Measurements from ENCODE around the gene MTIF3. TPM values are rescaled to one million over a fixed set of nuclear protein-coding genes. Genes with fewer than 3 reads are reported as not detected.

MTIF3 gene
- total RNA-seq, 1 experiment from 2014 or later, result 40.9 TPM

DNA sequence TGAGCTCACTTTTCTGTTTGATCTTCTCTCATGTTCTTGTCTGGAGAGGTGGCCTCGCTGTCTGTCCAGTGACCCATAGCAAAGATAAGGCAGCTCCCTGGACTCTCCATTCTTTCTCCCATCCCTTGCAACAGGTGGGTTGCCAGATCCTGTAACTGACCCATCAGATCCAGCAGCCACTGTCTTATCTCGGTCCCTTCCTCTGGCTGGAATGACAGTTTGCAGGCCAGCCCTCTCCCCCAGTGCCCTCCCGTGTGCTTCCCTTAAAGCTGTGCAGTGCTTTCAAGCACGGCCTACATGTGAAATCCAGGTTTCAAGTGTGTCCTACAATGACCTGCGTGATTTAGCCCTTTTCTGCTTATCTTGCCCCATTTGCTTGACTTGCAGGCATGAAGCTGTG lies 22.2 kb downstream of the MTIF3 start:
- intact Hi-C loops (cut with micrococcal nuclease), result no loop called here
- no peaks in the 10 kb centered on the region for H3K9me3 Mint-ChIP-seq (ENCODE audit: unreplicated experiment)
- H3K27ac Mint-ChIP-seq (ENCODE audit: low read depth, unreplicated experiment), result peak overlapping the region; percentile 57
- DNase-seq (ENCODE audit: unreplicated experiment), result no peak
- H3K4me3 Mint-ChIP-seq (ENCODE audit: unreplicated experiment), result no peak overlapping the region
- no TSS peak for BruUV-seq (replicated peaks)
- CTCF ChIA-PET, result interaction anchor here (0.8 to 2.0 kb wide), 4 partner anchors 49 to 398 kb away, joined by 3 to 11 read pairs (median 3); no protein-coding TSS in a partner anchor
- POLR2A ChIA-PET, result interaction anchor here (0.9 to 7.2 kb wide), 6 partner anchors 16 to 398 kb away, joined by 4 to 220 read pairs (median 16); partner anchors contain the start of genes LNX2, MTIF3 and POLR1D
- H3K4me1 Mint-ChIP-seq (ENCODE audit: insufficient read depth, unreplicated experiment), result peaks cover 29% of the 10 kb centered on the region
- H3K27me3 Mint-ChIP-seq (ENCODE audit: insufficient read depth, unreplicated experiment), result no peaks in the 10 kb centered on the region
- TF ChIP-seq, protein P1, sequence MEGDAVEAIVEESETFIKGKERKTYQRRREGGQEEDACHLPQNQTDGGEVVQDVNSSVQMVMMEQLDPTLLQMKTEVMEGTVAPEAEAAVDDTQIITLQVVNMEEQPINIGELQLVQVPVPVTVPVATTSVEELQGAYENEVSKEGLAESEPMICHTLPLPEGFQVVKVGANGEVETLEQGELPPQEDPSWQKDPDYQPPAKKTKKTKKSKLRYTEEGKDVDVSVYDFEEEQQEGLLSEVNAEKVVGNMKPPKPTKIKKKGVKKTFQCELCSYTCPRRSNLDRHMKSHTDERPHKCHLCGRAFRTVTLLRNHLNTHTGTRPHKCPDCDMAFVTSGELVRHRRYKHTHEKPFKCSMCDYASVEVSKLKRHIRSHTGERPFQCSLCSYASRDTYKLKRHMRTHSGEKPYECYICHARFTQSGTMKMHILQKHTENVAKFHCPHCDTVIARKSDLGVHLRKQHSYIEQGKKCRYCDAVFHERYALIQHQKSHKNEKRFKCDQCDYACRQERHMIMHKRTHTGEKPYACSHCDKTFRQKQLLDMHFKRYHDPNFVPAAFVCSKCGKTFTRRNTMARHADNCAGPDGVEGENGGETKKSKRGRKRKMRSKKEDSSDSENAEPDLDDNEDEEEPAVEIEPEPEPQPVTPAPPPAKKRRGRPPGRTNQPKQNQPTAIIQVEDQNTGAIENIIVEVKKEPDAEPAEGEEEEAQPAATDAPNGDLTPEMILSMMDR (IDR thresholded peaks at IDR 0.05; ENCODE audit: unreplicated experiment), result no peak
- H3K36me3 Mint-ChIP-seq (ENCODE audit: insufficient read depth, unreplicated experiment), result peaks cover 60% of the 10 kb centered on the region

DNA sequence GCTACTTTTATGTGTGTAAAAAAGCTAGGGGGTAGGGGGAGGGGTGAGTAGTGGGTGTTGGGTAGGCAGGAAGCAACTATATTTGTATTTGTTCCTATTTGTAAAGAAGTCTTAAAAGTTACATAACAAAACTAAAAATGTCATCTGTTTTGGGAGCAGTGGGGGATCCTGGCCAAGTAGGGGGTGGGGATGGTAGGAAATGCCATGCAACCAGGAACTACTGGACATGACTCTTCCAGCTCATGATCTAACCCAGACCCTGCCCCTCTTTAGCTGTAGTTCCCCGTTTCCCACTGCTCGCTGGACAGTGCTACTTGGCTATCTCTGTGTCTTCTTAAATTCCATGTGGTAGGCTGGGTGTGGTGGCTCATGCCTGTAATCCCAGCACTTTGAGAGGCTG lies 22.7 kb downstream of the MTIF3 start:
- Mint-ChIP-seq H3K27ac (ENCODE audit: low read depth, unreplicated experiment) (peak overlapping the region; percentile 57), H3K4me1 (ENCODE audit: insufficient read depth, unreplicated experiment) (peaks cover 29% of the 10 kb centered on the region), H3K9me3 (ENCODE audit: unreplicated experiment) (no peaks in the 10 kb centered on the region), H3K36me3 (ENCODE audit: insufficient read depth, unreplicated experiment) (peaks cover 55% of the 10 kb centered on the region), H3K4me3 (ENCODE audit: unreplicated experiment) (no peak overlapping the region), H3K27me3 (ENCODE audit: insufficient read depth, unreplicated experiment) (no peaks in the 10 kb centered on the region)
- ChIA-PET CTCF (interaction anchor here (0.7 to 3.4 kb wide), 7 partner anchors 16 to 399 kb away, joined by 3 to 27 read pairs (median 3); no protein-coding TSS in a partner anchor), POLR2A (interaction anchor here (0.9 to 7.2 kb wide), 9 partner anchors 16 to 399 kb away, joined by 3 to 220 read pairs (median 4); partner anchors contain the start of genes LNX2, MTIF3 and POLR1D)
- BruUV-seq (replicated peaks), result no TSS peak
- intact Hi-C loops (cut with micrococcal nuclease), result loop anchor here (2.0 kb wide), 1 partner anchor 53 kb away; no protein-coding TSS in a partner anchor
- TF ChIP-seq, protein P1 (IDR thresholded peaks at IDR 0.05; ENCODE audit: unreplicated experiment), result no peak
- no peak for DNase-seq (ENCODE audit: unreplicated experiment)

DNA sequence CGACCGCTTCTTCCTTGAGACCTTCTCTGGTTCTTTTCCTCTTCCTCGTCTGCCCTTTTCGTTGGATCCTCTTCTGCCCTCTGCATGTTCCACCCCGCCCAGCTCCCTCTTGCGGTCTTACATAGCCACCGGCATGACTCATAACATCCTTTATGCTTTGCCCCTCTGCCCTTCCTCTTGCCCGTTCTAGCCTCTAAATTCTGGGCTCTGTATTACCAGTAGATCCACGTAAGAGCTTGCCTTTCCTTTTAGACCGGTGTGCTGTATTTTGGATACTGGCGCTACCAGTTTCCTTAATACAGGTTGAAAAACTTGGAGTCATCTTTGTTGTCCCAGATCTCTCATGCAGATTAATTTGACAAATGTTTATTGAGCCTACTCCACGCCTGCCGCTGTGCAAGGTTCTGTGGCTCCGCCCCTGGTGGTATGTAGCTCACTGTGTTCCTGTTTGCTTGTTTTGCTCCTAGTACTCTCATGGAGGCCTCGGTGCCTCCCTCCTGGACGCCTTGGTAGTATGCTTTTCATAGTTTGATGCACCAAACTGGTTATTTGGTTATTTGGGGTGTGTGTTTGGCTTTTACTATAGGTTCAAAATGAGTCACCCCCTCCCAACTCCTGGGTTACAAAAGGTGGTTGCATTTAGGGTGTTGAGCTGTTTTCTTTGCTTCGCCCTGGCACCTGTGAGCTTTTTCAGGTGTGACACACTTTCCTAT lies 24.3 kb downstream of the MTIF3 start:
- peak; percentile 92 for DNase-seq (ENCODE audit: unreplicated experiment)
- intact Hi-C loops (cut with micrococcal nuclease), result loop anchor here (1.0 to 2.0 kb wide), 3 partner anchors 20 to 51 kb away; partner anchors contain the start of gene MTIF3
- peaks cover 39% of the 10 kb centered on the region for H3K36me3 Mint-ChIP-seq (ENCODE audit: insufficient read depth, unreplicated experiment)
- no peaks in the 10 kb centered on the region for H3K27me3 Mint-ChIP-seq (ENCODE audit: insufficient read depth, unreplicated experiment)
- BruUV-seq (replicated peaks), result no TSS peak
- POLR2A ChIA-PET, result interaction anchor here (0.7 to 7.2 kb wide), 23 partner anchors 10 to 400 kb away, joined by 3 to 220 read pairs (median 6); partner anchors contain the start of genes LNX2, MTIF3, POLR1D and RPL21
- peak overlapping the region; percentile 75 for H3K4me3 Mint-ChIP-seq (ENCODE audit: unreplicated experiment)
- peaks cover 29% of the 10 kb centered on the region for H3K4me1 Mint-ChIP-seq (ENCODE audit: insufficient read depth, unreplicated experiment)
- no peaks in the 10 kb centered on the region for H3K9me3 Mint-ChIP-seq (ENCODE audit: unreplicated experiment)
- CTCF ChIA-PET, result interaction anchor here (0.5 to 3.4 kb wide), 21 partner anchors 16 to 847 kb away, joined by 3 to 27 read pairs (median 4); no protein-coding TSS in a partner anchor
- H3K27ac Mint-ChIP-seq (ENCODE audit: low read depth, unreplicated experiment), result peak overlapping the region; percentile 57
- TF ChIP-seq, protein P1 (IDR thresholded peaks at IDR 0.05; ENCODE audit: unreplicated experiment), result peak; percentile 18

Measured in MCF 10A (cell line).